Smooth muscle cell (in vitro differentiated cells): ENCODE results near the gene CPE. TPM values are rescaled to one million over a fixed set of nuclear protein-coding genes. Genes with fewer than 3 reads are reported as not detected.

ENCODE experiments used
- DNase-seq: peaks from one replicate; lab custom pipeline; 2025; ENCODE audit not compliant: unreplicated experiment; lab: John Stamatoyannopoulos, UW
- H2AFZ ChIP-seq: fragments of 200-600 bp; sonication (generic); 2 replicates; pipeline ENCODE4 v1.6.0; 2016; ENCODE audit warnings: antibody characterized with exemption, low read depth, mild to moderate bottlenecking
- H3F3A ChIP-seq: fragments of 200-600 bp; sonication (generic); 2 replicates; pipeline ENCODE4 v1.6.0; 2017; ENCODE audit warnings: antibody characterized with exemption, low read depth
- H3K27ac ChIP-seq: fragments of 200-600 bp; sonication (generic); 2 replicates; pipeline ENCODE4 v1.5.1; 2016; ENCODE audit warnings: low read depth, mild to moderate bottlenecking
- H3K27me3 ChIP-seq: fragments of 200-600 bp; sonication (generic); 2 replicates; pipeline ENCODE4 v1.6.1; 2016; ENCODE audit warnings: low read depth, mild to moderate bottlenecking
- H3K36me3 ChIP-seq: fragments of 200-600 bp; sonication (generic); 2 replicates; pipeline ENCODE4 v1.5.1; 2016; ENCODE audit warnings: low read depth
- H3K4me1 ChIP-seq: fragments of 200-600 bp; sonication (generic); 2 replicates; pipeline ENCODE4 v1.5.1; 2016; ENCODE audit warnings: low read depth
- H3K4me2 ChIP-seq: fragments of 200-600 bp; sonication (generic); 2 replicates; pipeline ENCODE4 v1.6.0; 2016; ENCODE audit warnings: mild to moderate bottlenecking
- H3K4me3 ChIP-seq: fragments of 200-600 bp; sonication (generic); 2 replicates; pipeline ENCODE4 v1.5.1; 2016; ENCODE audit warnings: mild to moderate bottlenecking
- H3K79me2 ChIP-seq: fragments of 200-600 bp; sonication (generic); 2 replicates; pipeline ENCODE4 v1.6.0; 2016; ENCODE audit warnings: low read depth, mild to moderate bottlenecking
- H3K9ac ChIP-seq: fragments of 200-600 bp; sonication (generic); 2 replicates; pipeline ENCODE4 v1.6.0; 2016; ENCODE audit warnings: low read depth
- H3K9me3 ChIP-seq: fragments of 200-600 bp; sonication (generic); replicated peaks from 2 replicates; pipeline ENCODE4 v1.5.1; 2016; ENCODE audit warnings: low read depth
- H4K20me1 ChIP-seq: fragments of 200-600 bp; sonication (generic); 2 replicates; pipeline ENCODE4 v1.6.0; 2016; ENCODE audit warnings: low read depth
- CTCF ChIP-seq: fragments of 200-600 bp; sonication (generic); IDR thresholded peaks from 2 replicates; pipeline ENCODE4 v1.5.1; 2017; ENCODE audit warnings: borderline replicate concordance, mild to moderate bottlenecking, antibody characterized with exemption; ENCODE audit not compliant: insufficient read depth, poor library complexity, severe bottlenecking
- WGBS: methylation state at CpG from one replicate; pipeline ENCODE4 v1.1.7; 2016; ENCODE audit warnings: low lambda C conversion rate; 5-methylcytosine and 5-hydroxymethylcytosine counted together
- polyA plus RNA-seq: library from polyadenylated mRNA; unstranded; fragments of >200 nt; fragmentation: Nextera tagmentation; extraction: Ambion mirVana; gene quantifications from 2 replicates; pipeline ENCODE4 v1.2.1, GENCODE V29; 2016
- total RNA-seq: library from RNA; depleted of rRNA; stranded (reverse); fragments of >200 nt; gene quantifications from 2 replicates; pipeline ENCODE4 v1.2.3, GENCODE V29; 2014

The CPE gene
- total and polyA plus RNA-seq, 2 experiments from 2014 or later, result 45.9 to 47.6 TPM

- no peak for DNase-seq
- Histone ChIP-seq H3K4me3 (no peak overlapping the region), H3K36me3 (no peaks in the 10 kb centered on the region), H3K27me3 (no peaks in the 10 kb centered on the region), H3K79me2 (no peaks in the 10 kb centered on the region), H3K9ac (no peak overlapping the region), H3K4me1 (no peaks in the 10 kb centered on the region), H3K4me2 (no peak overlapping the region), H4K20me1 (no peaks in the 10 kb centered on the region), H2AFZ (no peak overlapping the region), H3F3A (no peaks in the 10 kb centered on the region), H3K9me3 (no peaks in the 10 kb centered on the region), H3K27ac (no peak overlapping the region)
- 83% methylated on average over 1 of the region's 1 CpG for WGBS
- no peak for TF ChIP-seq CTCF
These were observed 39.3 kb downstream of the CPE start for GRCh38 chr4:165418073-165418472.

GRCh38 chr4:165425629-165426028 lies 46.8 kb downstream of the CPE start:
- no peak for TF ChIP-seq CTCF
- H3F3A ChIP-seq, result no peaks in the 10 kb centered on the region
- H3K9ac ChIP-seq, result no peak overlapping the region
- no peaks in the 10 kb centered on the region for H3K27me3 ChIP-seq
- H3K79me2 ChIP-seq, result no peaks in the 10 kb centered on the region
- H3K4me2 ChIP-seq, result no peak overlapping the region
- no peaks in the 10 kb centered on the region for H4K20me1 ChIP-seq
- DNase-seq, result no peak
- H3K27ac ChIP-seq, result no peak overlapping the region
- H2AFZ ChIP-seq, result no peak overlapping the region
- H3K9me3 ChIP-seq, result no peaks in the 10 kb centered on the region
- H3K36me3 ChIP-seq, result no peaks in the 10 kb centered on the region
- H3K4me3 ChIP-seq, result no peak overlapping the region
- no peaks in the 10 kb centered on the region for H3K4me1 ChIP-seq

GRCh38 chr4:165426331-165426730 lies 47.5 kb downstream of the CPE start:
- H3K9me3 ChIP-seq, result no peaks in the 10 kb centered on the region
- no peaks in the 10 kb centered on the region for H4K20me1 ChIP-seq
- H3F3A ChIP-seq, result no peaks in the 10 kb centered on the region
- no peaks in the 10 kb centered on the region for H3K79me2 ChIP-seq
- H3K4me2 ChIP-seq, result no peak overlapping the region
- no peak overlapping the region for H3K27ac ChIP-seq
- H3K4me3 ChIP-seq, result no peak overlapping the region
- DNase-seq, result no peak
- H2AFZ ChIP-seq, result no peak overlapping the region
- no peak overlapping the region for H3K9ac ChIP-seq
- 94% methylated on average over 1 of the region's 1 CpG for WGBS
- H3K36me3 ChIP-seq, result no peaks in the 10 kb centered on the region
- TF ChIP-seq CTCF, result no peak
- H3K4me1 ChIP-seq, result no peaks in the 10 kb centered on the region
- no peaks in the 10 kb centered on the region for H3K27me3 ChIP-seq

GRCh38 chr4:165426823-165427222 lies 48.0 kb downstream of the CPE start:
- Histone ChIP-seq H3K79me2 (no peaks in the 10 kb centered on the region), H3K27ac (no peak overlapping the region), H2AFZ (no peak overlapping the region), H3K4me1 (no peaks in the 10 kb centered on the region), H3F3A (no peaks in the 10 kb centered on the region), H3K36me3 (no peaks in the 10 kb centered on the region), H3K9ac (no peak overlapping the region), H4K20me1 (no peaks in the 10 kb centered on the region), H3K4me3 (no peak overlapping the region), H3K9me3 (no peaks in the 10 kb centered on the region), H3K4me2 (no peak overlapping the region), H3K27me3 (no peaks in the 10 kb centered on the region)
- WGBS, result 59% methylated on average over 3 of the region's 3 CpGs
- TF ChIP-seq CTCF, result no peak
- no peak for DNase-seq
